Uterus (tissue), 4 donors: Measurements from ENCODE around the gene OR52J3. TPM values are rescaled to one million over a fixed set of nuclear protein-coding genes. Genes with fewer than 3 reads are reported as not detected.

Experiments used
- DNase-seq, 2 donors: peaks; one replicate each; pipeline ENCODE4 v3.0.0-alpha.2; 2019 to 2020
- H3K27ac ChIP-seq, 2 donors: fragments of 200-600 bp; sonication (generic); 1 replicate in 1 of 2; 2 replicates in 1 of 2; pipeline ENCODE4 v1.5.1; 2016 to 2018
- H3K27me3 ChIP-seq, 2 donors: fragments of 200-600 bp; sonication (generic); one replicate each; pipeline ENCODE4 v1.5.1; 2018 to 2019; ENCODE audit warnings: control low read depth in 1 of 2
- H3K36me3 ChIP-seq, 2 donors: fragments of 200-600 bp; sonication (generic); one replicate each; pipeline ENCODE4 v1.5.1; 2019; ENCODE audit warnings: control low read depth in 1 of 2
- H3K4me1 ChIP-seq, 2 donors: fragments of 200-600 bp; sonication (generic); one replicate each; pipeline ENCODE4 v1.5.1; 2018 to 2019; ENCODE audit warnings: control low read depth in 1 of 2
- H3K4me3 ChIP-seq, 2 donors: fragments of 200-600 bp; sonication (generic); 1 replicate in 1 of 2; 2 replicates in 1 of 2; pipeline ENCODE4 v1.5.1; 2018 to 2019; ENCODE audit warnings: mild to moderate bottlenecking in 1 of 2
- H3K9me3 ChIP-seq, 2 donors: fragments of 200-600 bp; sonication (generic); one replicate each; pipeline ENCODE4 v1.5.1; 2019; ENCODE audit warnings: control low read depth in 1 of 2
- POLR2A ChIP-seq, 2 donors: fragments of 450-650 bp; IDR thresholded peaks; one replicate each; pipeline ENCODE4 v1.6.1; 2016; ENCODE audit warnings: antibody characterized with exemption in 2 of 2, mild to moderate bottlenecking in 1 of 2, moderate library complexity in 1 of 2
- intact Hi-C: fragments of 100-400 bp; cut with DNase I; formaldehyde crosslinking; loops from one replicate; pipeline ENCODE4 v1.15.1; 2023; ENCODE audit warnings: low total_unique reads
- total RNA-seq, 4 donors: library from RNA; depleted of rRNA in 3 of 4; stranded (reverse); fragments of >200 nt in 3 of 4; gene quantifications; one replicate each; pipeline versions ENCODE4 v1.1.0 to v1.2.4, GENCODE V29; 2014 to 2023
- TF ChIP-seq, protein P1 (sequence below), 4 experiments: fragments of 200-600 bp in 2 of 4; fragments of 450-650 bp in 2 of 4; sonication (generic) in 2 of 4; IDR thresholded peaks; one replicate each; pipeline ENCODE4 v1.5.1; 2016 to 2019; ENCODE audit warnings: antibody characterized with exemption in 4 of 4, mild to moderate bottlenecking in 2 of 4, moderate library complexity in 1 of 4
- donor health status: DM: yes; HTN: yes; CAD: no.

OR52J3 gene
- total RNA-seq, 4 donors from 2014 or later = not detected

- TF ChIP-seq POLR2A (IDR thresholded peaks at IDR 0.05) = no peak
- TF ChIP-seq, protein P1, sequence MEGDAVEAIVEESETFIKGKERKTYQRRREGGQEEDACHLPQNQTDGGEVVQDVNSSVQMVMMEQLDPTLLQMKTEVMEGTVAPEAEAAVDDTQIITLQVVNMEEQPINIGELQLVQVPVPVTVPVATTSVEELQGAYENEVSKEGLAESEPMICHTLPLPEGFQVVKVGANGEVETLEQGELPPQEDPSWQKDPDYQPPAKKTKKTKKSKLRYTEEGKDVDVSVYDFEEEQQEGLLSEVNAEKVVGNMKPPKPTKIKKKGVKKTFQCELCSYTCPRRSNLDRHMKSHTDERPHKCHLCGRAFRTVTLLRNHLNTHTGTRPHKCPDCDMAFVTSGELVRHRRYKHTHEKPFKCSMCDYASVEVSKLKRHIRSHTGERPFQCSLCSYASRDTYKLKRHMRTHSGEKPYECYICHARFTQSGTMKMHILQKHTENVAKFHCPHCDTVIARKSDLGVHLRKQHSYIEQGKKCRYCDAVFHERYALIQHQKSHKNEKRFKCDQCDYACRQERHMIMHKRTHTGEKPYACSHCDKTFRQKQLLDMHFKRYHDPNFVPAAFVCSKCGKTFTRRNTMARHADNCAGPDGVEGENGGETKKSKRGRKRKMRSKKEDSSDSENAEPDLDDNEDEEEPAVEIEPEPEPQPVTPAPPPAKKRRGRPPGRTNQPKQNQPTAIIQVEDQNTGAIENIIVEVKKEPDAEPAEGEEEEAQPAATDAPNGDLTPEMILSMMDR (IDR thresholded peaks at IDR 0.05) = no peak
- Histone ChIP-seq H3K4me3 (no peak overlapping the region), H3K9me3 (no peaks in the 10 kb centered on the region), H3K36me3 (no peaks in the 10 kb centered on the region), H3K4me1 (no peaks in the 10 kb centered on the region), H3K27me3 (no peaks in the 10 kb centered on the region), H3K27ac (no peak overlapping the region)
- no peak for DNase-seq
- intact Hi-C loops = no loop called here
Observed at GRCh38 chr11:5021996-5022395, 24.3 kb upstream of the OR52J3 start.

DNA sequence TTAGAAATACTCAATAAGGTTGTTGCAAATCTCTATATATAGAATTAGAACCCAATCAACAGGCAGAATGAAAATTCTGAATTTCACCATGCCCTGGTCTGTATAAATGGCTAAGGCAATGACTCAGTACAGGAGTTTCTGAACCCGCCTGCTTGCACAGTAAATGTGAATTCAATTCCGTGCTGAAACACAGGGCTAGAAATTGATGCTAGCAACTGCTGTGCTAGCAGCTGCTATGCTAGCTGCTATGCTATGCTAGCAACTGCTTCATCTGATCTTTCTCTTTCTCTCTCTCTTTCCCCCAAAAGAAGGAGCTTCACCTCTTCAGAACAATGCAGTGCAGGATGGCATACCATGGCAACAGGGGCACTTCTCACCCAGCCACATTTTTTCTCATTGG lies 9.7 kb upstream of the OR52J3 start:
- Histone ChIP-seq H3K36me3 (no peaks in the 10 kb centered on the region), H3K27me3 (no peaks in the 10 kb centered on the region), H3K4me1 (no peaks in the 10 kb centered on the region), H3K9me3 (no peaks in the 10 kb centered on the region), H3K27ac (no peak overlapping the region), H3K4me3 (no peak overlapping the region)
- no peak for DNase-seq
- intact Hi-C loops = no loop called here
- TF ChIP-seq, protein P1 (IDR thresholded peaks at IDR 0.05) = no peak
- TF ChIP-seq POLR2A (IDR thresholded peaks at IDR 0.05) = no peak

- no peaks in the 10 kb centered on the region for H3K36me3 ChIP-seq
- H3K27me3 ChIP-seq = no peaks in the 10 kb centered on the region
- no peak for DNase-seq
- H3K4me3 ChIP-seq = no peak overlapping the region
- TF ChIP-seq, protein P1 (IDR thresholded peaks at IDR 0.05) = no peak
- no peak for TF ChIP-seq POLR2A (IDR thresholded peaks at IDR 0.05)
- intact Hi-C loops = no loop called here
- H3K4me1 ChIP-seq = no peaks in the 10 kb centered on the region
- no peak overlapping the region for H3K27ac ChIP-seq
- no peaks in the 10 kb centered on the region for H3K9me3 ChIP-seq
Observed at GRCh38 chr11:5037926-5038325, 8.4 kb upstream of the OR52J3 start.

DNA sequence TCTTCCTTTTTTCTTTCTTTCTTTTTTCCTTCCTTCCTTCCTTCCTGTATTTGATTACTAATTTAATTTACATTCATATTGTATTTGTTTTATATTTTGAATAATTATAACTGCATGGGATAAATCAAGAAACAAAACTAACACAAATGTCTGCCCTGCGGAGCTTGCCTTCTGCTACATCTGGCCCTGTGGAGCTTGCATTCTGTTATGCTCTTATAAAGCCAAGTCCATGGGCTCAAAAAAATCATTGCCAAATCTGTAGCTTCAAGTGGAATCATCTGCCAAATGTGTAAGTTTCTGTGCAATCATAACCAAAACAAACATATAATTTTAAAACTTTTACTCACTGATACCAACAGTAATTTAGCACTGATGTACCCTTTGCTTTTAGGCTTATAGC lies 8.0 kb upstream of the OR52J3 start:
- no peak for DNase-seq
- no peak overlapping the region for H3K4me3 ChIP-seq
- H3K27me3 ChIP-seq = no peaks in the 10 kb centered on the region
- no peaks in the 10 kb centered on the region for H3K4me1 ChIP-seq
- H3K36me3 ChIP-seq = no peaks in the 10 kb centered on the region
- no peaks in the 10 kb centered on the region for H3K9me3 ChIP-seq
- TF ChIP-seq, protein P1 (IDR thresholded peaks at IDR 0.05) = no peak
- TF ChIP-seq POLR2A (IDR thresholded peaks at IDR 0.05) = no peak
- intact Hi-C loops = no loop called here
- no peak overlapping the region for H3K27ac ChIP-seq

DNA sequence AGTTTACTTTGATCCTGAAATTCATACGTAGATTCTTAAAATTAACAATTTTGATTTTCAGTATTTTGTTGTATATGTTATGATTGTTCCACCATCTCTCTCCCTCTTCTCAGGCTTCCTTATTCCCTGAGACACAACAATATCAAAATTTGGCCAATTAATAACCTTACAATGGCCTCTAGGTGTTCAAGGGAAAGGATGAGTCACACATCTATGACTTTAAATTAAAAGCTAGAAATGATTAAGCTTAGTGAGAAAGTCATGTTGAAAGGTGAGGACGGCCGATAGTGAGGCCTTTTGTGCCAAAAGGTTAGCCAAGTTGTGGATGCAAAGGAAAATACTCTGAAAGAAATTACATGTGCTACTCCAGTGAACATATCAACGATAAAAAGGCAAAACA lies 5.5 kb upstream of the OR52J3 start:
- TF ChIP-seq, protein P1 (IDR thresholded peaks at IDR 0.05) = no peak
- no peak for TF ChIP-seq POLR2A (IDR thresholded peaks at IDR 0.05)
- Histone ChIP-seq H3K27ac (no peak overlapping the region), H3K4me1 (no peaks in the 10 kb centered on the region), H3K9me3 (no peaks in the 10 kb centered on the region), H3K36me3 (no peaks in the 10 kb centered on the region), H3K27me3 (no peaks in the 10 kb centered on the region), H3K4me3 (no peak overlapping the region)
- intact Hi-C loops = no loop called here
- no peak for DNase-seq
